ENCODE measurements around the gene ADCY1. TPM values are rescaled to one million over a fixed set of nuclear protein-coding genes. Genes with fewer than 3 reads are reported as not detected.

The ADCY1 gene
- total RNA-seq, 2 donors from 2014 or later, result 15.3 to 18.5 TPM

DNA sequence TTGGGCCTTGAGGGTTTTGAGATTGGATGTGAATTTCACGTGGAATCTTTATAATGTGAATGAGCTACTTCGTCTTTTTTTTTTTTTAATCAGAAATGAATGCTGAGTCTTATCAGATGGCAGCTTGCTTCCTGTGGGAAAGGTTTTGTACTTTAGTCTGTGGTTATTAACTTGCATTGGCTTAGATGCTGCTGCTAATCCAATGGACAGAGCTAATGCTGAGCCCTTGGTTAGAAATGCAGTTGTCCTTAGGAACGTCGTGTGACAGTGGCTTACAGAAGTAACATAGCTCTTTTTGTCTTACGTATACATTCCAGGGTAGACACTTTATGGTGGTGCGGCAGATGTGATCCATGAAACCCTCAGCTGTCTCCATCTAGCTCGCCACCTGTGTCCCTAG is 32.8 kb downstream of the ADCY1 start:
- Mint-ChIP-seq H3K4me3 (no peak overlapping the region), H3K9me3 (peaks cover 9% of the 10 kb centered on the region), H3K4me1 (no peaks in the 10 kb centered on the region), H3K36me3 (ENCODE audit: low read depth) (peaks cover 9% of the 10 kb centered on the region), H3K27ac (no peak overlapping the region), H3K27me3 (ENCODE audit: insufficient read depth) (no peaks in the 10 kb centered on the region)
- H3K4me3 ChIP-seq (ENCODE audit: low read length), result no peak overlapping the region
- peaks cover 4% of the 10 kb centered on the region for H3K9me3 ChIP-seq (ENCODE audit: control insufficient read depth, low read length)
- WGBS, 2 experiments (ENCODE audit: insufficient coverage in 1 of 2, insufficient read length in 1 of 2), result 93 to 97% methylated on average over 7 of the region's 7 CpGs
- H3K27me3 ChIP-seq (ENCODE audit: control insufficient read depth, insufficient read depth, low read length, poor library complexity, severe bottlenecking), result no peaks in the 10 kb centered on the region
- H3K4me1 ChIP-seq (ENCODE audit: control insufficient read depth, insufficient read depth, low read length), result no peaks in the 10 kb centered on the region
- no peak for TF ChIP-seq CTCF (conservative IDR thresholded peaks at IDR 0.05)
- no peak overlapping the region for H3K27ac ChIP-seq (ENCODE audit: low read depth, low read length)
- no peak for DNase-seq
- no peak overlapping the region for H3K9ac ChIP-seq (ENCODE audit: extremely low read depth, low read length, poor library complexity, severe bottlenecking)
- H3K36me3 ChIP-seq (ENCODE audit: control insufficient read depth, insufficient read depth, low read length), result no peaks in the 10 kb centered on the region

- no peak overlapping the region for H3K9ac ChIP-seq (ENCODE audit: extremely low read depth, low read length, poor library complexity, severe bottlenecking)
- H3K4me3 Mint-ChIP-seq, result no peak overlapping the region
These were observed 35.0 kb downstream of the ADCY1 start for GRCh38 chr7:45609180-45609579.

DNA sequence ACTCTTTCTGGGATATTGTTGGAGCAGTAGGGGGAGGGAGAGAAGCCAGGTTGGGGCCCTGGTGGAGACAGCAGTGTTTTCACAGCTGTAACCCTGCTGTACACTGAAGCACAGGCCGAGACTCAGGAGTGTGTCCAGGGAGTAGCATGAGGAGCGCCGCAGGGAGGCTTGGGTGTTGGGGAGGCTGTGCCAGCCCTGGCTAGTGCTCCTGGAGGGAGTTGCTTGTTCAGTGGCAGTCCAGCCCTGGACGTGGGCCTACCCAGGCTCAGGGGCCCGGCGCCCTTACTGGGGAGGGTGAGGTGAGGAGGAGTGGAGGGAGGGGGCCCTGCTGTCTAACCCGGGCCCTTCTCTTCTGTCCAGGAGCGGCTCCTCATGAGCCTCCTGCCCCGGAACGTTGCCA is 35.9 kb downstream of the ADCY1 start:
- H3K4me3 ChIP-seq (ENCODE audit: low read length), result no peak overlapping the region
- no peak for TF ChIP-seq CTCF (conservative IDR thresholded peaks at IDR 0.05)
- WGBS, 2 experiments (ENCODE audit: insufficient coverage in 1 of 2, insufficient read length in 1 of 2), result 94 to 95% methylated on average over 3 to 10 of the region's 10 CpGs

More at GRCh38 chr7:45609180-45609579, 35.0 kb downstream of the ADCY1 start:
- no peak overlapping the region for H3K27ac ChIP-seq (ENCODE audit: low read depth, low read length)
- Mint-ChIP-seq H3K27ac (no peak overlapping the region), H3K27me3 (ENCODE audit: insufficient read depth) (no peaks in the 10 kb centered on the region), H3K4me1 (no peaks in the 10 kb centered on the region), H3K9me3 (peaks cover 12% of the 10 kb centered on the region), H3K36me3 (ENCODE audit: low read depth) (peaks cover 20% of the 10 kb centered on the region)
- 89 to 93% methylated on average over 11 to 16 of the region's 16 CpGs for WGBS, 2 experiments (ENCODE audit: insufficient coverage in 1 of 2, insufficient read length in 1 of 2)
- peaks cover 4% of the 10 kb centered on the region for H3K9me3 ChIP-seq (ENCODE audit: control insufficient read depth, low read length)
- DNase-seq, result peak; percentile 22
- no peaks in the 10 kb centered on the region for H3K4me1 ChIP-seq (ENCODE audit: control insufficient read depth, insufficient read depth, low read length)
- no peak overlapping the region for H3K4me3 ChIP-seq (ENCODE audit: low read length)
- H3K36me3 ChIP-seq (ENCODE audit: control insufficient read depth, insufficient read depth, low read length), result no peaks in the 10 kb centered on the region
- TF ChIP-seq CTCF (conservative IDR thresholded peaks at IDR 0.05), result no peak
- no peaks in the 10 kb centered on the region for H3K27me3 ChIP-seq (ENCODE audit: control insufficient read depth, insufficient read depth, low read length, poor library complexity, severe bottlenecking)

More for the DNA sequence above, 35.9 kb downstream of the ADCY1 start:
- no peak overlapping the region for H3K27ac ChIP-seq (ENCODE audit: low read depth, low read length)
- Mint-ChIP-seq H3K27ac (no peak overlapping the region), H3K9me3 (peaks cover 16% of the 10 kb centered on the region), H3K27me3 (ENCODE audit: insufficient read depth) (no peaks in the 10 kb centered on the region), H3K36me3 (ENCODE audit: low read depth) (peaks cover 20% of the 10 kb centered on the region), H3K4me1 (no peaks in the 10 kb centered on the region), H3K4me3 (no peak overlapping the region)
- no peaks in the 10 kb centered on the region for H3K4me1 ChIP-seq (ENCODE audit: control insufficient read depth, insufficient read depth, low read length)
- DNase-seq, result no peak
- H3K36me3 ChIP-seq (ENCODE audit: control insufficient read depth, insufficient read depth, low read length), result no peaks in the 10 kb centered on the region
- H3K9ac ChIP-seq (ENCODE audit: extremely low read depth, low read length, poor library complexity, severe bottlenecking), result no peak overlapping the region
- peaks cover 4% of the 10 kb centered on the region for H3K9me3 ChIP-seq (ENCODE audit: control insufficient read depth, low read length)
- no peaks in the 10 kb centered on the region for H3K27me3 ChIP-seq (ENCODE audit: control insufficient read depth, insufficient read depth, low read length, poor library complexity, severe bottlenecking)
